ENCODE results near the gene PTRHD1. TPM values are rescaled to one million over a fixed set of nuclear protein-coding genes. Genes with fewer than 3 reads are reported as not detected.

PTRHD1 gene
- total and polyA plus RNA-seq, 2 of the 8 experiments (the other 6 are each of a cell fraction or from before 2014, with no cell fraction given): 46.2 to 91.9 TPM

DNA sequence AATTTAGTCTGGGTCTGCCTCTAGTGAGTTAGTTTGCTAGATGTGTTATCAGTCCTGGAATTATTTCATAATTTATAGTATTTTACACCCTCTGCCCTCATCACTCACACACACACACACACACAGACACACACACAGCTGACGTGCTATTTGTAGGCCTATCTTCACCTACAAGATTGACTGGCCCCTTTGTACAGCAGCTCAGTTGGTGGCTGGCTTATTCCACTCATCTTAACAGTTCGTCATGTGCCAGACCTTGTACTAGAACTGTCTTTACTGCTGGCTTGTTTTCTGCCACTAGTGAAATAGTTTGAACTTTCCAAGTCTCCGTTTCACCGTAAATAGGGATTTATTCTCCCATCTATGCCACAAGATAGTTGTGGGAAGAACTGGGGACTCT is 21.3 kb upstream of the PTRHD1 start:
- H3K23me2 ChIP-seq (ENCODE audit: low read depth, low read length): no peaks in the 10 kb centered on the region
- H2BK12ac ChIP-seq (ENCODE audit: low read depth, low read length): no peak overlapping the region
- H2AK5ac ChIP-seq (ENCODE audit: low read depth, low read length): no peak overlapping the region
- H3K14ac ChIP-seq (ENCODE audit: insufficient read length): no peak overlapping the region
- H4K8ac ChIP-seq (ENCODE audit: extremely low read depth, insufficient read depth, low read length): no peak overlapping the region
- POLR2A ChIA-PET (ENCODE audit: partially characterized antibody): interaction anchor here (0.7 kb wide), 1 partner anchor 9 kb away, joined by 3 read pairs; no protein-coding TSS in a partner anchor
- CTCF ChIA-PET (ENCODE audit: partially characterized antibody): interaction anchor here (1.2 to 3.0 kb wide), 4 partner anchors 9 to 405 kb away, joined by 4 to 8 read pairs (median 4); no protein-coding TSS in a partner anchor
- no peak overlapping the region for H3K27ac ChIP-seq (ENCODE audit: low read depth, low read length)
- DNase-seq (ENCODE audit: low read depth in 1 of 2, low spot score in 2 of 2) (peak in 1 of 2 experiments; percentile 4), FAIRE-seq (no peak)
- H2AFZ ChIP-seq (ENCODE audit: low read length): no peak overlapping the region
- WGBS, 2 experiments (ENCODE audit: extremely low coverage in 1 of 2, insufficient coverage in 1 of 2, insufficient read length in 1 of 2, insufficient replicate concordance in 2 of 2, low coverage in 1 of 2, low lambda C conversion rate in 2 of 2, missing lambda C conversion rate in 1 of 2): 89% methylated on average over 4 of the region's 4 CpGs; no CpG with 5 or more reads in 1 of the 2 experiments
- H3K36me3 ChIP-seq (ENCODE audit: control insufficient read depth in 2 of 4, insufficient read depth in 4 of 4, low read length in 3 of 4): peaks cover 20 to 55% (median 40%) of the 10 kb centered on the region in 4 experiments
- peaks cover 9% of the 10 kb centered on the region; the same call in 1 of the 2 replicates for H3K79me1 ChIP-seq (ENCODE audit: low read depth, low read length)
- H2BK5ac ChIP-seq (ENCODE audit: low read depth, low read length): no peak overlapping the region
- H3K9ac ChIP-seq (replicated peaks in 1 of 4; ENCODE audit: extremely low read depth in 1 of 4, low read depth in 3 of 4, low read length in 3 of 4): no peak overlapping the region
- TF ChIP-seq SUZ12 (IDR thresholded peaks at IDR 0.05; ENCODE audit: low read length) (no peak), CBX8 (IDR thresholded peaks at IDR 0.05; ENCODE audit: borderline replicate concordance, low read depth, low read length) (no peak), EZH2 (IDR thresholded peaks at IDR 0.05; ENCODE audit: low read depth, low read length, severe bottlenecking) (no peak)
- peaks cover 0 to 51% of the 10 kb centered on the region in 2 experiments; a peak in 3 of 4 replicates for H3K79me2 ChIP-seq (ENCODE audit: control insufficient read depth in 1 of 2, insufficient read depth in 2 of 2, low read length in 2 of 2)
- peaks cover 12 to 13% of the 10 kb centered on the region in 2 experiments for H4K20me1 ChIP-seq (replicated peaks in 1 of 2; ENCODE audit: control insufficient read depth in 1 of 2, insufficient read depth in 2 of 2, low read length in 2 of 2)
- no peak overlapping the region for H4K5ac ChIP-seq (ENCODE audit: insufficient read length, low read depth, low read length)
- H3K56ac ChIP-seq (replicated peaks; ENCODE audit: insufficient read length, low read depth, low read length): no peak overlapping the region
- no peaks in the 10 kb centered on the region for H3K9me3 ChIP-seq (ENCODE audit: insufficient read depth in 2 of 2, low read depth in 1 of 2, low read length in 1 of 2)
- H2BK20ac ChIP-seq (ENCODE audit: low read length): no peak overlapping the region
- H3K4ac ChIP-seq (replicated peaks; ENCODE audit: insufficient read length, low read depth, low read length): peak overlapping the region; percentile 14
- no peak overlapping the region for H3K18ac ChIP-seq (ENCODE audit: extremely low read depth, low read length)
- no peak overlapping the region for H2BK120ac ChIP-seq (replicated peaks; ENCODE audit: low read depth, low read length)
- no peak overlapping the region for H4K91ac ChIP-seq (replicated peaks; ENCODE audit: insufficient read length, low read length)
- H3K27me3 ChIP-seq (replicated peaks in 1 of 4; ENCODE audit: control insufficient read depth in 3 of 4, extremely low read depth in 1 of 4, insufficient read depth in 3 of 4, low read length in 3 of 4): no peaks in the 10 kb centered on the region
- no peak overlapping the region for H2BK15ac ChIP-seq (ENCODE audit: low read length)
- no peak overlapping the region for H3K4me2 ChIP-seq (ENCODE audit: insufficient read depth in 1 of 2, low read depth in 2 of 2, low read length in 2 of 2)
- H3K23ac ChIP-seq (ENCODE audit: insufficient read length): no peak overlapping the region
- no peak overlapping the region for H3K4me3 ChIP-seq (ENCODE audit: extremely low read depth in 1 of 4, insufficient read depth in 2 of 4, low read depth in 3 of 4, low read length in 4 of 4)
- no peaks in the 10 kb centered on the region; a peak in 1 of 7 replicates for H3K4me1 ChIP-seq (replicated peaks in 1 of 4; ENCODE audit: control insufficient read depth in 3 of 4, insufficient read depth in 4 of 4, low read length in 3 of 4)
